GM18498 (cell line): ENCODE measurements around the gene SMPDL3A.

ENCODE experiments used
- ATAC-seq: cut with Tn5 transposase; IDR thresholded peaks from one replicate; pipeline ENCODE4 v1.9.1; 2021; ENCODE audit warnings: mild to moderate bottlenecking, moderate library complexity; ENCODE audit not compliant: unreplicated experiment

Gene SMPDL3A

GRCh38 chr6:122775975-122776374 is 13.1 kb upstream of the SMPDL3A start:
- ATAC-seq: no peak

- no peak for ATAC-seq
These were observed 10.8 kb upstream of the SMPDL3A start for GRCh38 chr6:122778302-122778701.

GRCh38 chr6:122778985-122779661 is 9.9 kb upstream of the SMPDL3A start:
- no peak for ATAC-seq

- ATAC-seq: no peak
These were observed 9.4 kb upstream of the SMPDL3A start, which contains the start of gene FABP7 for GRCh38 chr6:122779667-122780066. TSS of gene FABP7 (plus strand) at chr6:122779716. CDS start at chr6:122779795, 79 bp downstream.

GRCh38 chr6:122780114-122780513 is 8.9 kb upstream of the SMPDL3A start:
- ATAC-seq: no peak

GRCh38 chr6:122781716-122782115 is 7.3 kb upstream of the SMPDL3A start:
- ATAC-seq: no peak

- no peak for ATAC-seq
These were observed 5.7 kb upstream of the SMPDL3A start for GRCh38 chr6:122783401-122783800.

- ATAC-seq: no peak
These were observed 3.2 kb upstream of the SMPDL3A start for GRCh38 chr6:122785891-122786290.

- no peak for ATAC-seq
These were observed 1.3 kb upstream of the SMPDL3A start for GRCh38 chr6:122787721-122788120.

- no peak for ATAC-seq
These were observed 850 bp upstream of the SMPDL3A start for GRCh38 chr6:122788208-122788607.

GRCh38 chr6:122788663-122789181 is 336 bp upstream of the SMPDL3A start:
- ATAC-seq: no peak

- ATAC-seq: no peak
These were observed 967 bp downstream of the SMPDL3A start for GRCh38 chr6:122790028-122790422.

GRCh38 chr6:122790423-122791309 is 1.6 kb downstream of the SMPDL3A start:
- ATAC-seq: no peak

- ATAC-seq: no peak
These were observed 2.2 kb downstream of the SMPDL3A start for GRCh38 chr6:122791310-122791679.

- ATAC-seq: no peak
These were observed 3.7 kb downstream of the SMPDL3A start for GRCh38 chr6:122792766-122793165.

GRCh38 chr6:122797537-122797936 is 8.5 kb downstream of the SMPDL3A start:
- ATAC-seq: no peak

- peak; percentile 75 for ATAC-seq
These were observed 9.1 kb downstream of the SMPDL3A start for GRCh38 chr6:122798099-122798641.

- no peak for ATAC-seq
These were observed 10.2 kb downstream of the SMPDL3A start for GRCh38 chr6:122799140-122799745.

- no peak for ATAC-seq
These were observed 11.0 kb downstream of the SMPDL3A start for GRCh38 chr6:122799916-122800686.

- ATAC-seq: no peak
These were observed 11.8 kb downstream of the SMPDL3A start for GRCh38 chr6:122800906-122801305.
